Measurements from ENCODE around the gene GNB1L. TPM values are rescaled to one million over a fixed set of nuclear protein-coding genes. Genes with fewer than 3 reads are reported as not detected.

GNB1L gene
- total RNA-seq, 1 donor from 2014 or later, result 13.8 TPM

DNA sequence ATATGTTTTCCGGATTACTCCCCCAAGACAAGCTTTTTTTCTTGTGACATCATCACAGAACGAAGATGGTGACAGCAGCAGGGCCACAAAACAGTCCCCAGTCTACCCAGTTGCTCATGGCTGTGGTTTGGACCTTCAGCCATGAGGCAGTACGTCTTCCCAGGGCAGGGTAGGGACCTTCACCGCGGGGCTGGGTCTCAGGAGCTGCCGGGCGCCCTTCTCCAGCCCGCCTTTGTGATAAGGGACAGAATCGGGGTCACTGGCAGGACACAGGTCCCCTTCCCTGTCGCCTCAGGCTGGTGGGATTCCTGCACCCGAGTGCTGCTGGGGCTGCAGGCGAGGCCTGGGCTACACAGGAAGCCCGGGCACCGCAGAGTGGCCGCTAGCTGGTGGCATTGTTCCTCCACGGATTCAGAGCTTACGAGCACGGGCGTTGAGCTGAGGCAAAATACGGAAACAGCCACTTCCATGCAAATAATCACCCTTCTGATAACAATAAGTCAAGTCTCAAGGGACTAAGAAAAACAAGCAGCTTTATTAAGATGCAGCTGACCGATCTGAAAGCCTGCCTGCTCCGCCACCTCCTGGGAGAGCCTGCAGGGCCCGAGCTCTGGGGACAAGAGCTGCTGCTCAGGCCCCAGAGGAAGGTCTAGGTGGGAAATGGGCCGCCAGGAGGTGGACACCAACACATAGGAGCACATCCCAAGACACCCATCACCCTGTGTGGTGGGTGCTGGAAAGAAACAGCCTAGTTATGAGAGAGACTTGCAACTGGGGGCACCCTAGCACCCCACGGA lies 81.8 kb downstream of the GNB1L start:
- Mint-ChIP-seq H3K4me3 (no peak overlapping the region), H3K27me3 (ENCODE audit: low read depth) (peaks cover 59% of the 10 kb centered on the region), H3K27ac (ENCODE audit: unreplicated experiment) (no peak overlapping the region), H3K9me3 (no peaks in the 10 kb centered on the region), H3K4me1 (no peaks in the 10 kb centered on the region), H3K36me3 (ENCODE audit: low read depth) (no peaks in the 10 kb centered on the region)
- TF ChIP-seq, protein P1, sequence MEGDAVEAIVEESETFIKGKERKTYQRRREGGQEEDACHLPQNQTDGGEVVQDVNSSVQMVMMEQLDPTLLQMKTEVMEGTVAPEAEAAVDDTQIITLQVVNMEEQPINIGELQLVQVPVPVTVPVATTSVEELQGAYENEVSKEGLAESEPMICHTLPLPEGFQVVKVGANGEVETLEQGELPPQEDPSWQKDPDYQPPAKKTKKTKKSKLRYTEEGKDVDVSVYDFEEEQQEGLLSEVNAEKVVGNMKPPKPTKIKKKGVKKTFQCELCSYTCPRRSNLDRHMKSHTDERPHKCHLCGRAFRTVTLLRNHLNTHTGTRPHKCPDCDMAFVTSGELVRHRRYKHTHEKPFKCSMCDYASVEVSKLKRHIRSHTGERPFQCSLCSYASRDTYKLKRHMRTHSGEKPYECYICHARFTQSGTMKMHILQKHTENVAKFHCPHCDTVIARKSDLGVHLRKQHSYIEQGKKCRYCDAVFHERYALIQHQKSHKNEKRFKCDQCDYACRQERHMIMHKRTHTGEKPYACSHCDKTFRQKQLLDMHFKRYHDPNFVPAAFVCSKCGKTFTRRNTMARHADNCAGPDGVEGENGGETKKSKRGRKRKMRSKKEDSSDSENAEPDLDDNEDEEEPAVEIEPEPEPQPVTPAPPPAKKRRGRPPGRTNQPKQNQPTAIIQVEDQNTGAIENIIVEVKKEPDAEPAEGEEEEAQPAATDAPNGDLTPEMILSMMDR (conservative IDR thresholded peaks at IDR 0.05), result no peak
- DNase-seq (ENCODE audit: low read depth, low spot score), result no peak

DNA sequence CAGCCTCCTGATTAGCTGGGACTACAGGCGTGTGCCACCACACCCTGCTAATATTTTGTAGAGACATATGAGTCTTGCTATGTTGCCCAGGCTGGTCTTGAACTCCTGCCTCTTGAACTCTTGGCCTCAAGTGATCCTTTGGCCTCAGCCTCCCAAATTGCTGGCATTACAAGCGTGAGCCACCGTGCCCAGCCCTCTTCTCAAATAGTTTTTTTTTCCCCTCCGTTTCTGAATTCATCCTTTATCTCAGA lies 82.3 kb downstream of the GNB1L start:
- DNase-seq (ENCODE audit: low read depth, low spot score), result no peak
- peaks cover 64% of the 10 kb centered on the region for H3K27me3 Mint-ChIP-seq (ENCODE audit: low read depth)
- no peaks in the 10 kb centered on the region for H3K36me3 Mint-ChIP-seq (ENCODE audit: low read depth)
- H3K9me3 Mint-ChIP-seq, result no peaks in the 10 kb centered on the region
- no peak overlapping the region for H3K27ac Mint-ChIP-seq (ENCODE audit: unreplicated experiment)
- no peaks in the 10 kb centered on the region for H3K4me1 Mint-ChIP-seq
- TF ChIP-seq, protein P1 (conservative IDR thresholded peaks at IDR 0.05), result no peak
- no peak overlapping the region for H3K4me3 Mint-ChIP-seq

DNA sequence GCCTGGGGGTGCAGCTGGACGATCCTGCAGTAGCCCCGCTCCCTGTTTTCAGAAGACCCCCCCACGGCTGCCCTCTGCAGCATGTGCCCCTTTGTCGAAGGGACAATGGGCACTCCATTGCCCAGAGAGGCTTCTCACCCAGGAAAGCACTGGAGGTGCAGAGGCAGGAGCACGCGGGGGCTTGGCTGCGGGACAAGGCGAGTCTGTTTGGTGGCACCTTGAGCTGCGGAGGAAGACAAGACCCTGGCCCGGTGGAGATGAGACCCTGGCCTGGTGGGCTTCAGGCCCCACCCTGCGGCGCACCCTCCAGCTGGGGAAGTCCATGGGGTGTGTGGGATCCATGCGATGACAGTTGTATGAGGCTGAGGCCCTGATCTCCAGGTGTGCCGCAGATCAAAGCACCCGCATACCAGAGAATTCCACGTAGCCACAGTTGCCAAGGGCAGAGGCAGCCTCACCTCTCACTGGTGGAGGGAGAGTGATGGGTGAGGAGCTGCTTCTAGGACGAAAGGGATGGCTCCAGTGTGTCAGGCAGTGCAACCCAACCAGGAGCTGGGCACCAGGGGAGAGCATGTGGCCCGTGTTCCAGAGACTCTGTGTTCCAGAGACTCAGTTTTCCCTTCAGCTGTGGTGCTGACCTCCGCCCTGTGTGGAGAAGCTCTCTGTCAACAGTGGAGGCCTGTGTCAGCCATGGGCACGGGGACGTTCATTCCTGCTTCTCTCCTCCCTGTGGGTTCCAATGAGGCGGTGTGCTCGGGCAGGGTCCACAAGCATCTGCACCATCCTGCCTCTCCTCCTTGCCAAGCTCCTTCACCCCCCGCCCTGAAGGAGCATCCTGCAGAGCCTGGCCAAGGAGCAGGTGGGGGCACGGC lies 84.1 kb downstream of the GNB1L start:
- Mint-ChIP-seq H3K9me3 (no peaks in the 10 kb centered on the region), H3K36me3 (ENCODE audit: low read depth) (no peaks in the 10 kb centered on the region), H3K4me1 (no peaks in the 10 kb centered on the region), H3K27ac (ENCODE audit: unreplicated experiment) (no peak overlapping the region), H3K4me3 (no peak overlapping the region), H3K27me3 (ENCODE audit: low read depth) (peaks cover 76% of the 10 kb centered on the region)
- no peak for DNase-seq (ENCODE audit: low read depth, low spot score)
- TF ChIP-seq, protein P1 (conservative IDR thresholded peaks at IDR 0.05), result no peak

DNA sequence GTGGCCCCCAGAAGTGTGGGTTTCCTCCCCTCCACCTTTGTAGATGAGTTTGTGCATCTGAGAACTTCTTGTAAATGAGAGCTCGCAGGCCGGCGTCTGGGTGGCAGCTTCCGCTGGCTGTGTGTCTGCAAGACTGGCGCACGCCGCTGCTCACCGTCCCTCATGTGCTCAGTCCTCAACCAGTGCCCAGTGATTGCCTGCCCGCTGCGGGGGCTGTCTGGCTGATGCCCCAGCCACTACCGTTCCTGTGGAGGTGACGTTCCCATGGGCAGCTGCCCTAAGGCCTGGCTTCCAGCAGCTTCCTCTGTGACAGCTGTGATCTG lies 85.3 kb downstream of the GNB1L start:
- Mint-ChIP-seq H3K4me3 (no peak overlapping the region), H3K4me1 (peaks cover 4% of the 10 kb centered on the region), H3K27ac (ENCODE audit: unreplicated experiment) (no peak overlapping the region), H3K27me3 (ENCODE audit: low read depth) (peaks cover 84% of the 10 kb centered on the region), H3K9me3 (no peaks in the 10 kb centered on the region), H3K36me3 (ENCODE audit: low read depth) (no peaks in the 10 kb centered on the region)
- no peak for DNase-seq (ENCODE audit: low read depth, low spot score)
- TF ChIP-seq, protein P1 (conservative IDR thresholded peaks at IDR 0.05), result no peak

DNA sequence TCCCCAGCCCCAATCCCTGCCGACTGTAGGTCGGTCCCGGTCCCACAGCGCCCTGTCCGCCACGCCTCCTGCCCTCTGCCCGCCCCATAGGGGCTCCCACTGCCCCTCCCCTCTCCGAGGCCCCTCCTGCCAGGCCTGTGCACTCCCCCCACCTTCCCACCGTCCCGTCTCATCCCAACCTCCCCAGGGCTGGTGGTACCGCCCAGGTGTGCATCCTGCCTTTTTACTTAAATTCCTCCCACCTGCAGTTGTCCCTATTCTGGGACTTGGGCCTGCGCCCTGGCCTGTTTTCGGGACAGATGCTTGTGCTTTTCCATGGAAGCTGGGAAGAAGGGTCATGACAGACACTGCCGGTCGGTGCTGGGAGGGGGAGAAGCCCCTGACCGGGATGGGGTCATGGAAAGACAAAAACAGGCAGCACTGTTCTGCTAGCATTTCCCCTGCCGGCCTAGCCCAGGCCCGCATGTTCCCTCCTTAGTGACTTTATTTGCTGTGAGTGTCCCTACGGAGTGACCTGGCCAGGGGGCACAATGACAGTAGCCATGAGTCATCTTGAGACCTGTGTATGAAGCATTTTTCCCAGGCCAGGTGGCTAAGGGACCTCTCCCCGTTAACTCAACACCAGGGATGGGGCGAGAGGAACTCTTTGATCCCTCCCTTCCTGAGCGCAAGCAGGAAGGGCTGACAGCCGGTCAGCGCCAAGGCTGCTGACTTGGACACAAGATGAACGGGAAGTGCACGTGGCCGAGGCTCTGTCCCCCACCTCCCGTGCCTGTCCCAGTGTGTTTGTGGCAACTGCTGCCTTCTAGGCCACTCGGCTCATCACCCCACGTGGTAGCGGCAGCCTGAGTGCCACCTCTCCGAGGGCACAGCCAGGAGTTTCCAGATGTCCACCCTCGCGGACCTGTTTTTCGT lies 87.0 kb downstream of the GNB1L start:
- H3K4me1 Mint-ChIP-seq, result peaks cover 4% of the 10 kb centered on the region
- no peak overlapping the region for H3K27ac Mint-ChIP-seq (ENCODE audit: unreplicated experiment)
- no peak overlapping the region for H3K4me3 Mint-ChIP-seq
- TF ChIP-seq, protein P1 (conservative IDR thresholded peaks at IDR 0.05), result no peak
- no peak for DNase-seq (ENCODE audit: low read depth, low spot score)
- peaks cover 90% of the 10 kb centered on the region for H3K27me3 Mint-ChIP-seq (ENCODE audit: low read depth)
- no peaks in the 10 kb centered on the region for H3K9me3 Mint-ChIP-seq
- H3K36me3 Mint-ChIP-seq (ENCODE audit: low read depth), result no peaks in the 10 kb centered on the region

Data from neural crest cell (in vitro differentiated cells).